Thyroid gland (tissue), 4 donors: ENCODE data around the gene COL24A1. TPM values are rescaled to one million over a fixed set of nuclear protein-coding genes. Genes with fewer than 3 reads are reported as not detected.

Experiments used
- DNase-seq, 2 donors: peaks; one replicate each; pipeline ENCODE4 v3.0.0-alpha.2; 2019
- H3K27ac ChIP-seq, 3 donors: fragments of 200-600 bp; sonication (generic); 1 replicate in 2 of 3; 2 replicates in 1 of 3; pipeline ENCODE4 v1.5.1; 2016 to 2019; ENCODE audit warnings: mild to moderate bottlenecking in 1 of 3, moderate library complexity in 1 of 3
- H3K27me3 ChIP-seq: fragments of 200-600 bp; sonication (generic); one replicate; pipeline ENCODE4 v1.5.1; 2019
- H3K36me3 ChIP-seq, 2 donors: fragments of 200-600 bp; sonication (generic); one replicate each; pipeline ENCODE4 v1.5.1; 2016 to 2019
- H3K4me1 ChIP-seq, 2 donors: fragments of 200-600 bp; sonication (generic); one replicate each; pipeline ENCODE4 v1.5.1; 2017 to 2019
- H3K4me3 ChIP-seq, 3 donors: fragments of 200-600 bp; sonication (generic); replicated peaks in 1 of 3; 1 replicate in 2 of 3; 2 replicates in 1 of 3; pipeline ENCODE4 v1.5.1; 2016; ENCODE audit warnings: mild to moderate bottlenecking in 1 of 3
- H3K9me3 ChIP-seq: fragments of 200-600 bp; sonication (generic); one replicate; pipeline ENCODE4 v1.5.1; 2017
- POLR2A ChIP-seq, 2 donors: fragments of 450-650 bp; IDR thresholded peaks; one replicate each; pipeline ENCODE4 v1.6.1; 2017; ENCODE audit warnings: antibody characterized with exemption in 2 of 2, mild to moderate bottlenecking in 2 of 2, moderate library complexity in 1 of 2
- WGBS, 2 donors: methylation state at CpG; one replicate each; pipeline ENCODE4 v1.1.5; 2017; 5-methylcytosine and 5-hydroxymethylcytosine counted together
- intact Hi-C: fragments of 100-400 bp; cut with DNase I; formaldehyde crosslinking; loops from one replicate; pipeline ENCODE4 v1.15.1; 2023
- total RNA-seq, 4 donors: library from RNA; depleted of rRNA; stranded (reverse); fragments of >200 nt; gene quantifications; one replicate each; pipeline ENCODE4 v1.2.3, GENCODE V29; 2016
- TF ChIP-seq, protein P1 (sequence below), 6 experiments: fragments of 200-600 bp in 3 of 6; fragments of 450-650 bp in 3 of 6; sonication (generic) in 3 of 6; IDR thresholded peaks; one replicate each; pipeline ENCODE4 v1.5.1; 2016 to 2019; ENCODE audit warnings: antibody characterized with exemption in 6 of 6, mild to moderate bottlenecking in 2 of 6, inconsistent platforms in 1 of 6, moderate library complexity in 1 of 6

COL24A1 gene
- total RNA-seq, 4 donors from 2014 or later, result 0.27 to 0.89 (median 0.46) TPM

DNA sequence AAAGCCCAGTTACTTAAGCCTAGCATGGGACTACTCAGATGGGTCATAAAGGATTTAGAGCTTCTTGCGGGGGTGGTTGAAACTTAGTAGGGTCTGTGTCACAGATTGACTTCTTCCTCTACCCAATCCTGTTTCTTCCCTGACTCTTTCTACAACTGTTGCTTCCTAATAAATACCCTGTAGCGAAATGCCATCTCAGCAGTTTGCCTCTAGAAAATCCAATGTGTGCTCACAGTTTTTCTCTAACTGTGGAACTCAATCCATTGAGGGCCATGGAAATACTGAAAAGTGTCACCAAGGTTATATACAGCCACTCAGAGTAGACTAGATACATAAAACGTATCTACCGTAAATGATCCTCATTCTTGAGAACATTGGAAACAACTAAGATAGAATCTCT is 217.7 kb downstream of the COL24A1 start:
- H3K27ac ChIP-seq, result no peak overlapping the region
- 91 to 94% methylated on average over 4 of the region's 4 CpGs for WGBS, 2 donors
- no peaks in the 10 kb centered on the region for H3K4me1 ChIP-seq
- intact Hi-C loops, result no loop called here
- no peaks in the 10 kb centered on the region for H3K9me3 ChIP-seq
- H3K36me3 ChIP-seq, result no peaks in the 10 kb centered on the region
- no peak for DNase-seq
- H3K27me3 ChIP-seq, result no peaks in the 10 kb centered on the region
- H3K4me3 ChIP-seq, result no peak overlapping the region
- TF ChIP-seq, protein P1, sequence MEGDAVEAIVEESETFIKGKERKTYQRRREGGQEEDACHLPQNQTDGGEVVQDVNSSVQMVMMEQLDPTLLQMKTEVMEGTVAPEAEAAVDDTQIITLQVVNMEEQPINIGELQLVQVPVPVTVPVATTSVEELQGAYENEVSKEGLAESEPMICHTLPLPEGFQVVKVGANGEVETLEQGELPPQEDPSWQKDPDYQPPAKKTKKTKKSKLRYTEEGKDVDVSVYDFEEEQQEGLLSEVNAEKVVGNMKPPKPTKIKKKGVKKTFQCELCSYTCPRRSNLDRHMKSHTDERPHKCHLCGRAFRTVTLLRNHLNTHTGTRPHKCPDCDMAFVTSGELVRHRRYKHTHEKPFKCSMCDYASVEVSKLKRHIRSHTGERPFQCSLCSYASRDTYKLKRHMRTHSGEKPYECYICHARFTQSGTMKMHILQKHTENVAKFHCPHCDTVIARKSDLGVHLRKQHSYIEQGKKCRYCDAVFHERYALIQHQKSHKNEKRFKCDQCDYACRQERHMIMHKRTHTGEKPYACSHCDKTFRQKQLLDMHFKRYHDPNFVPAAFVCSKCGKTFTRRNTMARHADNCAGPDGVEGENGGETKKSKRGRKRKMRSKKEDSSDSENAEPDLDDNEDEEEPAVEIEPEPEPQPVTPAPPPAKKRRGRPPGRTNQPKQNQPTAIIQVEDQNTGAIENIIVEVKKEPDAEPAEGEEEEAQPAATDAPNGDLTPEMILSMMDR (IDR thresholded peaks at IDR 0.05), result no peak
- no peak for TF ChIP-seq POLR2A (IDR thresholded peaks at IDR 0.05)

DNA sequence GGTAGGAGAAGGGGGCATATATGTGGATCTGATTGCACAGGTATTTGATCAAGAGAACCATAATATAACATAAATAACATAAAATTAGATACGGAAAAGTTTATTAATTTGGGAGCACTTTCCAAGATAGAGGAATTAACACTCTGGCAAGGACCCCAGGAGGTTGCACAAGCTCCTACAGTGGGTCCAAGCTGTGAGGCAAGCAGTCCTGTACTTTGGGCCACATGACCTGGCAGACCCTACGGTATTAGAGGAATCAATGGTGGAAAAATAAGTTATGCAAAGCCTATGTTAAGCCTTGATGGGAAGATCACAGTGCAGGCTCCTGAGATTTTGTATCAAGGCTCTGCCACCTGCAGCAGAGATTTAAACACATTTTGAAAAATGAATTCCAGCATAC is 220.1 kb downstream of the COL24A1 start:
- WGBS, 2 donors, result 51 to 85% methylated on average over 2 of the region's 2 CpGs
- intact Hi-C loops, result no loop called here
- Histone ChIP-seq H3K4me3 (no peak overlapping the region), H3K36me3 (no peaks in the 10 kb centered on the region), H3K9me3 (no peaks in the 10 kb centered on the region), H3K4me1 (no peaks in the 10 kb centered on the region), H3K27ac (no peak overlapping the region), H3K27me3 (no peaks in the 10 kb centered on the region)
- no peak for TF ChIP-seq POLR2A (IDR thresholded peaks at IDR 0.05)
- TF ChIP-seq, protein P1 (IDR thresholded peaks at IDR 0.05), result no peak
- DNase-seq, result peak; percentile 3

DNA sequence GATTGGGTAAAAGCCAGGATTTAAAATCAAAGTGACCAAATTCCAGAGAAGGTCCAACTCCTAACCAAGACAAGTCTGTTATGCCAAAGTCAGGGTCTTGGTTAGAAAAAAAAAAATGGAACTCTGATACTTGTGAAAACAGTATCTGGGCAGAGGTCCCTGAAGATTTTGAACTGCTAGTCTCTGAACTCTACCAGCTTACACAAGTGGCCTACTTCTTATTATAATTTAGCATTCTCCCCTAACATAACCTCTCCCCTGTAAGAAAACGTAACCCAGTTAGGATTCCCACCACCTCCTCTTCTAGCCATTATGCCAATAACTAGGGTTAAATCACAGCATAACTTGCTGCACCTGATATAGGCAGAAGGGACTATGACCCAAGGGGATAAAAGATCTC is 220.5 kb downstream of the COL24A1 start:
- Histone ChIP-seq H3K27ac (no peak overlapping the region), H3K36me3 (no peaks in the 10 kb centered on the region), H3K27me3 (no peaks in the 10 kb centered on the region), H3K4me3 (no peak overlapping the region), H3K9me3 (no peaks in the 10 kb centered on the region), H3K4me1 (no peaks in the 10 kb centered on the region)
- intact Hi-C loops, result no loop called here
- WGBS, 2 donors, result 77 to 93% methylated on average over 1 of the region's 1 CpG
- DNase-seq, result no peak
- TF ChIP-seq, protein P1 (IDR thresholded peaks at IDR 0.05), result no peak
- TF ChIP-seq POLR2A (IDR thresholded peaks at IDR 0.05), result no peak

DNA sequence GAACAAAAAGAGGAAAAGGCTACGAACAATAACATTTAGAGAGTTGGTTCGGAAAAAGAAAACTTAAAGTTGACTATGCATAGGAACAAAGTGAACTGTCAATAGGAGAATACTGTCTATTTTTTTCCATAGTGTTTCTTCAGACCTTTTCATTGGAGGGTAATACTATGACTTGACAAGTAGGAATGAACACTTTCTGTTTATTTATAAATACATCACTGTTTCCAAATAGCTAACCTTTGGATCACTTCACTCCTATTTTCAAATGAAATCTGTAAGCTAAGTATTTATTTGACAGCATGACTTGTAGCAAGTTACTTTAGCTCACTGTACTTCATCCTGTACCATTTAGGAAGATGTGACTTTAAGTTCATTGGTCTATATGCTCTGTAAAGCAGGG is 221.3 kb downstream of the COL24A1 start:
- intact Hi-C loops, result no loop called here
- Histone ChIP-seq H3K4me3 (no peak overlapping the region), H3K27ac (no peak overlapping the region), H3K4me1 (no peaks in the 10 kb centered on the region), H3K27me3 (no peaks in the 10 kb centered on the region), H3K9me3 (no peaks in the 10 kb centered on the region), H3K36me3 (no peaks in the 10 kb centered on the region)
- DNase-seq, result no peak
- TF ChIP-seq POLR2A (IDR thresholded peaks at IDR 0.05), result no peak
- TF ChIP-seq, protein P1 (IDR thresholded peaks at IDR 0.05), result no peak
- WGBS, 2 donors, result 85 to 86% methylated on average over 2 of the region's 2 CpGs

DNA sequence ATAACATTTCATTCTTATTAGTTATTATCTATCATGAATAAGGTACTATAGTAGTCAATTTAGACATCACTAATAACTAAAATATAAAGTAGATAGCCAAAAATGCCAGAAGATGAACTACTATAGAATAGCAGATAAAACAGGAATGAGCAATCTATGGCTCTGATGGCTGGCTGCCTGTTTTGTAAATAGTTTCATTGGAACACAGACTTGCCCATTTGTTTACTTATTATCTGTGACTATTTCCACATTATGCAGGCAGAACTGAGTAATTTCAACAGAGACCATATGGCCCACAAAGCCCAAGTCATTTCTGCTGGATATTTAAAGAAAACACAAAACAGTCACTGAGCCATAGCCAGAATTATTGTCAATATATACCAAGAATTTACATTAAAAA is 222.1 kb downstream of the COL24A1 start:
- DNase-seq, result no peak

More for the DNA sequence above, 222.1 kb downstream of the COL24A1 start:
- H3K27ac ChIP-seq, result no peak overlapping the region
- intact Hi-C loops, result no loop called here
- H3K27me3 ChIP-seq, result no peaks in the 10 kb centered on the region
- no peak overlapping the region for H3K4me3 ChIP-seq
- TF ChIP-seq, protein P1 (IDR thresholded peaks at IDR 0.05), result no peak
- no peak for TF ChIP-seq POLR2A (IDR thresholded peaks at IDR 0.05)
- no peaks in the 10 kb centered on the region for H3K4me1 ChIP-seq
- no peaks in the 10 kb centered on the region for H3K9me3 ChIP-seq
- no peaks in the 10 kb centered on the region for H3K36me3 ChIP-seq
